ENCODE data around the gene WWC1.
"Not testable (repeated sequence)": the region's sequence is repeated elsewhere in the genome, so short reads cannot be mapped to it uniquely, and the experiment has no call there.

The WWC1 gene

DNA sequence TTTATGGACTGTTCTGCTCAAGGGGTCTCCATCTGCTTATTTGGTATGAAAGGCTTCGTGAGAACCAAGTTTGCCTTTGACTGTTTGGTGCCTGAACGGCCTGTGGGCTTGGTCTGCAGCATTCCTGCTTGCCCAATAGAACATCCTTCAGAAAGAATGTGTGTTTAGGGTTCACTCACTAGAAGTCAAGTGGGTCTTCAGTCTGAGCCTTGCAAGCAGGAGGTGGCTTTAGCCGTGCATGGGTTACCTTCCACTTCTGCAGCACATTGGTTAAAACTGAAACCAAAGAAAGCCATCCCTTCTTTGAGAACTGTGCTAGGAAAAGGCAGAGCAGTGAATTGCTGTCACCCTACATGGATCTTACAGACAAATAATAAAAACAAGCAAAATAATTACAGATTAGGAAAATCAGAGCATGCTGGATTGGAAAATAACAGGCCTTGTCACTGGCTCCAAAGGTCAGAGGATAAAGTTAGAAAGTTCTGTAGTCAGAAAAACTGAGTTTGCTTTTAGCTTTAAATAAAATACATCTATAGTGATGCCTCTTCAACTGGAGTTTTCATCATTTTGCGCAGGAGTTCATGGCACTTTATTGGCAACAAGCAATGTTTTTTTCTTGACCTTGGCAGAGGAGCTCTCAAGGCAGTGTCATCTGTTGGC is 16.6 kb downstream of the WWC1 start:
- in situ Hi-C loops (cut with MboI; ENCODE audit: low sequenced_read_pairs): no loop called here

DNA sequence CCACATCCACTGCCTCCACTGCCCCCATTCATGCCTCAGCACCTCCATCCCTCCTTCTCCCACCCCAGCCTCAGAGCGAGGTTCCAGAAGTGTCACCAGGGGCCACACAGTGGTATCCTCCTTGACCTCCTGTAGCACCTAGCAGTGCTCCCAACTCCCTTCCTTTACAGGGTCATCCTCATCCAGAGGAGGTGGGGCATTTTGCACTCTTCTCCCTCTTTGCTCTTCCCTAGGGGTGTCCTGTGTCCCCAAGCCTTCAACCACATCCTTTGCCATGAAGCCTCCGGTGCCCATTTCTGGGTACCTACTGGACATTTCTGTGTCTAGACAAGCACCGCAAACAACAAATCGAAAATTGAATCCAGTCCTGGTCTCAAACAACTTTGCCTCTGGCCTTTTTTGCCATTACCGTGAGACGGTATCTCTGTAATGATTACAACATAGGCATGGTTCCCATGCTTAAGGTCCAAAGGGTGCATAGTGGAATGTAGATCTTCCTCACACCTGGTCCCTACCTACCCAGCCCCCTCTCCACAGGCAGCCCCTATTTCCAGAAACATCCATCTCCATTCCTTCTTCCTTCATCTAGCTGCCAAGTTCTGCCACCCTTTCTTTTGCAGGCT is 17.6 kb downstream of the WWC1 start:
- in situ Hi-C loops (cut with MboI; ENCODE audit: low sequenced_read_pairs): no loop called here

DNA sequence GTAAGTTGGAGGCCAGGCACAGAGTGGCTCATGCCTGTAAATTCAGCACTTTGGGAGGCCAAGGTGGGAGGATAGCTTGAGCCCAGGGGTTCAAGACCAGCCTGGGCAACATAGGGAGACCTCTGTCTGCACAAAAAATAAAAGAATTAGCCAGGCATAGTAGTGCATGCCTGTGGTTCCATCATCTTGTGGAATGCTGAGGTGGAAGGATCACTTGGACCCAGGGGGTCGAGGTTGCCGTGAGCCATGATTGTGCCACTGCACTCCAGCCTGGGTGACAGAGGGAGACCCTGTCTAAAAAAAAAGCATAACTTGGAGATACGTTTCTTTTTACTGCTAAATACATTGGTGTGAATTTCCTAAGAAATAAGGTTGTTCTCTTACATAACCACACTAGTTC is 19.1 kb downstream of the WWC1 start:
- in situ Hi-C loops (cut with MboI; ENCODE audit: low sequenced_read_pairs): not testable (repeated sequence)

DNA sequence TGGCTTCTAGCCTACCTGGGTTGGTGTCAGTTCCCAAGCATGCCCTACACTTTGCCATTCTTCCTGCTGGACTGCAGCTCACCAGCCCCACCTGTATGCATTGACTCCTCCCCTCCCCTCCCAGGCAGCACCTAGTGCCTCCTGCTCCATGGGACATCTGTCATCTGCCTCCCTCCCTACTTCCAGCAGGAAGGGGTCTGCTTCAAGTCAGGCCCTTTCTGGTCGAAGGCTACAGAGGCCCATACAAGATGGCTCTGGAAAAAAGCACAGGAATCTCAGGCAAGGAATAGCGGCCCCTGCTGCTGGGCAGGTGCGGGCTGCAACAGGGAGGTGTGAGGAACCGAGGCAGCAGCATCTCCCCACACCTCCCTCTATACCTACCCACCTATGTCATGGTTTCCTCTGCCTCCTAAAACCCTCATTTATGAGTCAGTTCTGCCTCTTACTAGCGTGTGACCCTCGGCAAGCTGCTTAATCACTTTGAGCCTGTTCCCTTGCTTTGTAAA is 19.7 kb downstream of the WWC1 start:
- in situ Hi-C loops (cut with MboI; ENCODE audit: low sequenced_read_pairs): no loop called here

DNA sequence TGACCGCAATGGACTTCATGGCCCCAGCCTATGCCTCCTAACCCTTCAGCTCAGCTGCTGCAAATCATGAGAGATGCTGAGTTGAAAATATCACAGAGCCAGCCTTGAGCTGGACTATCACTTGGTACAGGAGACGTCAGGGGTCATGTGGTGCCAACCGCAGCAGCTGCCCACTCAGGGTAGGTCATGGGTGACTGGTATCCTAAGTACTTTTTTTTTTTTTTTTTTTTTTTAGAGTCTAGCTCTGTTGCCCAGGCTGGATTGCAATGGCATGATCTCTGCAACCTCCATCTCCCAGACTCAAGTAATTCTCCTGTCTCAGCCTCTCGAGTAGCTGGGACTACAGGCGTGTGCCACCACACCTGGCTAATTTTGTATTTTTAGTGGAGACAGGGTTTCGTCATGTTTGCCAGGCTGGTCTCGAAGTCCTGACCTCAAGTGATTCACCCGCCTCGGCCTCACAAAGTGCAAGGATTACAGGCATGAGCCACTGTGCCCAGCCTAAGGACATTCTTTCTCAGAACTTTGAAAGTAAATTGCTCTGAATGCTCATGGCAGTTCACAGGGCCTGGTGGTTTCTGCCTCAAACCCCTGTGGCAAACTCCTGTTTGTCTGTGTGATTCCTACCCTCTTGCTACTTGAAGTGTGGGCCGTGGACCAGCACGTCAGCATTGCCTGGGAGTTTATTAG is 21.3 kb downstream of the WWC1 start:
- in situ Hi-C loops (cut with MboI; ENCODE audit: low sequenced_read_pairs): no loop called here

DNA sequence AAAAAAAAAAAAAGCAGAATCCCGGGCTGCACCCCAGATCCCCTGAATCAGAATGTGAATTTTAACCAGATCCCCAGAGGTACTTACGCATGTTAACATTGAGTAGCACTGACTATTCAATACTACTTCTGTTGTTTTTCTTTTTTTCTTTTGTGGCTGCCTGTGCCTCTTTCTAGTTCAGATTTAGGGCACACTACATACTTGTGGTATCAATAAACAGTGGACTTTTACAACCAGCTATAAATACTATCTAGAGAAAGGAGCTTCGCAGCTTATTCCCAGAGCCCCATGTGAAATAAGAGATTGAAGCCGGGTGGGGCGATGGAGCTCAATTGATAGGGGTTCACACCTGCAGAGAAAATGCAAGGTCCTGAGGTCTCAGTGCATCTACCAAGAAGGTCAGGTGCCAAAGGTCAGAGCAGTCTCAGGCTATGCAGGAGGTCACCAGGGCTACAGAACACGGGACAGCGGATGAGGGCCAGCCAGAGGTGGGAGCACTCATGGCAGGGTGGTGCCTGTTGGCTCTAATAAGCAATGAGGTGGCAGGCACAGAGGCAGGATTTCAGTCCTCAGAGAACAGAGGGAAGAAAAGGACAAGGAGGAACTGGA is 22.3 kb downstream of the WWC1 start:
- in situ Hi-C loops (cut with MboI; ENCODE audit: low sequenced_read_pairs): no loop called here

DNA sequence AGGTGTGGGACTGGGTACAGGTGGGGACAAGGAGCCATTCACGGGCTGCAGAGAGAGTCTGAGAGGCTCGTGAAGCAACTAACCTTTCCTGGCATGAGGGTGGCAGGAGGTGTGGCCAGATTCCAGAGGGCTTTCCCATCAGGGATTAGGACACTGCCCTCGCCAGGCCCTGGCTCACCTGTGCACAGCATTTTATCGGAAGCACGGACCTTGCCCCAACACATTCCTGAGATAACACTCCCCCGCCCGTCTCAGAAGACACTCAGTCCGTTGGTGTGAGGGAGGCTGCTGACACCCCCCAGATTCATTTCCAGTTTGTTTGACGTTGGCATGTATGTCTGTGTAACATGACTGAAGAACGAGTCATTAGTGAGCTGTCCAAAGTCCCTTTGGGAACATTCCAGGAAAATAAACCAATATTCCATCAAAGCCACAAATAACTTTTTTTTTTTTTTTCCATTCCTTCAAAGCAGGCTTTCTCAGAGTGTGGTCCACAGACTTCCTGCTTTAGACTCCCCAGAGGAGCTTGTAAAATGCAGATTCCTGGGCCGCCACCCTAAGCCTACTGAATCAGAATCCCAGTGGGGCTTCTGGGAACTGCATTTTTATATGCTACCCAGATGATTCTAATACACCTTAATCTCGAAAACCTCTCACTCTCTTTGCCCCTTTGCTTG is 23.4 kb downstream of the WWC1 start:
- in situ Hi-C loops (cut with MboI; ENCODE audit: low sequenced_read_pairs): no loop called here

DNA sequence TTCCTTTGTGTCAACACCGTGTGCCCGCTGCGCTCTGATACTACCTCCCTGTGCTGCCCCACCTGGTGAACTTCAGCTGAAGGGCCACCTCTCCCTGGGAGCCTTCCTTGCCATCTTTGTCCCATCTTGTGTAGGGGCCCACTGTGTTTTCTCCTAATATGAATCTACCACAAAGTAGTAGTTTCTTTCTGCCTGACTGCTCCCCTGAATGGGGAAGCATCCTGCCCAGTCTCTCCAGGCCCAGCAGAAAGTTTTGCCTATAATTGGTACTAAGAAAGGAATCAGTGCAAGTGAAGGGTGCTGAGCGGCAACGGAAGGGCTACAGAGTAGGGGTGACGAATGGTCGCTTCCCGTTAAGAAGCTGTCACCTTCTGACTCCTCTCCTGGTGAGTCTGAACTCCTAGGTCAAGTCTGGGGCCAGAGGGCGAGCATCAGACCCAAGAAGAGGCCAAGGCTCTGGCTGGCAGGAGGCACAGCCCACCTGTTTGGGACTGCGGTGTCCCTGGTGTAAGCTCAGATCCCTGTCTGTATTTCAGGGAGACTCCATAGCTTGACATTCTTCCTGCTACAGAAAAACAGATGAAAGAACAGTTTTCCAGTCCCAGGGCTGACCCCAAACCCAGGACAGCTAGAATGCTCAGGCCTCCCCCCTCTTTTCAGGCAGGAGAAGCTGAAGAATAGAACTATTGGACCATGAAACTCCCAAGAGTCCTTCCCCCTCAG is 24.1 kb downstream of the WWC1 start:
- in situ Hi-C loops (cut with MboI; ENCODE audit: low sequenced_read_pairs): no loop called here

DNA sequence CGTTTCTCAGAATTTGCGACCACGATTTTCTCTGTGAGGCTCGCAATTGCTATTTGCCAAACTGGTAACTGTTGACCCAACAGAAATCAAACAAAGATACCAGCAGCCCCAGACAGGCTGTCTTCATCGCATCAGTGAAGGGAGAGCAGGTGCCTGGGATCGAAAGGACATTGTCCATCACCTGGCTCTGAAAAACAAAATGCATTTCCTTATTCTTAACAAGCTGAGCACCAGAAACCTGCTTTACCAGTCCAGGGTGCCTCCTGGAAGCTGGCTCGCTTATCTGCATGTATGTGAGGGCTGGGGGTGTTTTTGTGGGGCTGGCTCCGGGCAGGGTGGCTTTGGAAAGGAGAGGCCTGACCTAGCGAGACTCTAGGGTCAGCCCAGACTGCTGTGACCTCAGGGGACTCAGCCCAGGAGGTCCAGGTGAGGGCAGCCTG is 24.7 kb downstream of the WWC1 start:
- in situ Hi-C loops (cut with MboI; ENCODE audit: low sequenced_read_pairs): no loop called here

DNA sequence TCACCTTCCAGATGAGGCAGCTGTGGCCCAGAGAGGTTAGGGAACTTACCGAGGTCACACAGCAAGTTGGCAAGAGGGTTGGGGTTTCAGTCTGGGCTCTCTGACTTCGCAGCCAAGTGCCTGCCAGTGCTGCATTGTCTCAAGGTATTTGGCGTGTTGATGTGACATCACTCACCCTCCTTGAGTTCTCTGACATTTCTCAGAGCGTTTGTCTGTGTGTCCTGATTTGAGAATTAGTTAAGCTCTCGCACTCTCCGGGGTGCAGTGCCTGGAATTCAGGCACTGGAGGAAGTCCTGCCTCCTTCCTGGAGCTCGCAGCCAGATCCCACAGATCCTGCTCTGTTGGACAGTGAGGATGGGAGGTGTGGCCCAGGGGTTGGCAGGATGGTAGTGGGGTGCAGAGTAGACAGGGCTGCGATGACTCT is 25.7 kb downstream of the WWC1 start:
- in situ Hi-C loops (cut with MboI; ENCODE audit: low sequenced_read_pairs): no loop called here

DNA sequence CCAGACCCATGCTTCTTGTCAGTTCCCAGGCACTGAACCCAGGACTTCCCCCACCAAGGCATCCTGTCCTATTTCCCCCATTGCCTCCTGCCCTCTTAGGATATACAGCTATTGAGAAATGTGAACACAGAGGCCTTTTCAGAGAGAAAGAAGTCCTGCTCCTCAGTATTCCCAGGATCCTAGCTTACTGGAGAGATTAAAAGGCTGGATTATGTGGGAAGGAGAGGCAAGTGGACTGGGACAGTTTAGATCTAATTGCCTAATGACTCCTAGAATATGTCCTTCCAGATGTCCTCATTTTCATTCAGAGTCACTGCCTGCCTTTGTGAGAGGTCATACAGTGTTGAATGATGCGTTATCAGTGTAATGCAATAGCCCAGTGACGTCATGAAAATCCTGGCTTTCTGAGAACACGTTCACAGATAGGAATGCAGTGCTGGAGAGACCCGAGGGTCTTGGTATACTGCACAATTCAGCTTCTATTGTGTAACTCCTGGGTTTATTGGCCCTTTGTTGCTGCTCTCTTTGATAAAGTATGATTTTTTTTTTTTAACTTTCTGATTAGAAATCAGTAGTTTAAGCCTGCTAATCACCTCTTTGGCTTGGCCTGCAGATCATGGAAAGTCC is 26.2 kb downstream of the WWC1 start:
- in situ Hi-C loops (cut with MboI; ENCODE audit: low sequenced_read_pairs): no loop called here

DNA sequence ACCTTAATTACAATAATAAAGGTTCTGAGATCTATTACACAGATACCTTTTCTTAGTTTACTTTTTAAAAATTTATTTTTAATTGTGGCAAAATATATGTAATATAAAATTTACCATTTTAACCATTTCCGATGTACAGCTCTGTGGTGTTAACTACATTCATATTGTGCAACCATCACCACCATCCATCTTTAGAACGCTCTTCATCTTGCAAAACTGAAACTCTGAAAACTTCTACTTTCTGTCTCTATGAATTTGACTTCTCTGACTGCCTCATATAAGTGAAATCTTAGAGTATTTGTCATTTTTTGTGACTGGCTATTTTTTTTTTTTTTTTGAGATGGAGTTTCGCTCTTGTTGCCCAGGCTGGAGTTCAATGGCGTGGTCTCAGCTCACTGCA is 26.8 kb downstream of the WWC1 start:
- in situ Hi-C loops (cut with MboI; ENCODE audit: low sequenced_read_pairs): no loop called here

DNA sequence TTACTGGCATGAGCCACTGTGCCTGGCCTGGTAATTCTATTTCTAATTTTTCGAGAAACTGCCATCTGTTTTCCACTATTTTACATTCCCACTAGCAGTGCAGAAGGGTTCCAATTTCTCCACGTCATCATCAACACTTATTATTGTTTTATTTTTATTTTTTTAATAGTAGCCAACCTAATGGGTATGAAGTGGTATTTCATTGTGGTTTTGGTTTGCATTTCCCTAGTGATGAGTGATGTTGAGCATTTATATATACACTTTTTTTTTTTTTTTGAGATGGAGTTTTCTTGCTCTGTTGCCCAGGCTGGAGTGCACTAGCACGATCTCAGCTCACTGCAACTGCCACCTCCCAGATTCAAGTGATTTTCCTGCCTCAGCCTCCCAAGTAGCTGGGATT is 28.3 kb downstream of the WWC1 start:
- in situ Hi-C loops (cut with MboI; ENCODE audit: low sequenced_read_pairs): no loop called here

DNA sequence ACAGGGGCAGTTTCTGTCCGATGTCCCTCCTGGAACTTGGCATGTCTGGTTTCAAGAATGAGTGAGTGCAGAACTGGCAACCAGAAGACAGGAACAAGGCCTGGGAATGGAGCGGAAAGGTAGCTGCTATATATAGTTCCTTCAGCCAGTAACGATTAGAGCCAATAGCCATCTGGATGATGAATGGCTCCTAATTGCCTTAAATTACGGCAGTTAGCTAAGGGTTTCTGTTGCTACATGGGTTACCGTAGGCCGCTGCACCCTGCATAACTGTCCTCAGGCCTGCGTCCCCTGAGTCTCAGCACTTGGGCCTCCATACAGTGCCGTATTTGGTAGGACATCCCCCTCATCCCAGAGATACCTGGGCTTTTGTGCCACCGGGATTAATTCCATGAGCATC is 29.4 kb downstream of the WWC1 start:
- in situ Hi-C loops (cut with MboI; ENCODE audit: low sequenced_read_pairs): no loop called here

DNA sequence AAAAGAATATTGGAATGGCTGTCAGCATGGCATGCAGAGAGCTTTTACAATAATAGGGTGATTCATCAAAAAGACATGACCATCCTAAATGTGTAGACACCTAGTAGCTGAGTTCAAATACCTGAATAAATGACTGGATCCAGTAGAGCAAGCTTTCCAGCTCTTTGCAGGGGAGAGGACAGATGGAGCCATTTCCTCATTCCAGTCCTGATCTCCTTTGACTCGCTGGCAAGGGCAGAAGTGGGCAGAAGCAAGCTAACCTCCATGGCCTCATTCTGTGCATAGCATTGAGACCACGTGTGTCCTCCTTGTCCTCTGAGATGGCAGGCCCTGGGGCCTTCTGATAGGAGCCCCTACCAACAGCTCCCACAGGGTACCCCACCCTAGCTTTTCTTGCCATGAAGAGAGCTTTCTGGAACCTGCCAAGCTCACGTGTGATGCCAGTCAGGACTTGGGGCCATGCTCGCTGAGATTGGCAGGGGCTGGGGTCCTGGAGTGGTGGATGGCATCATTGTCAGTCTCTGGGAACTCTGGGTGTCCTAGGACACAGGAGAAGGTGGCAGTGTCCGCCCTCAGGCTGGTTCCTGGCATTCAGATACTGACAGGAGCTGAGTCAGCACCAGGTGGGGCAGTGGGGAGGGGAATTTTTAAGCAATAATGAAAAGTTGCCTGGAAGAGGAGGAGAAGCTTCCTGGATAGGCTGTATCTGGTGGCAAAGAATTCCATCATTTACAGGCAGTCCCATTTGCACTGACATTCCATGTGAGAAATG is 33.6 kb downstream of the WWC1 start:
- in situ Hi-C loops (cut with MboI; ENCODE audit: low sequenced_read_pairs): no loop called here

DNA sequence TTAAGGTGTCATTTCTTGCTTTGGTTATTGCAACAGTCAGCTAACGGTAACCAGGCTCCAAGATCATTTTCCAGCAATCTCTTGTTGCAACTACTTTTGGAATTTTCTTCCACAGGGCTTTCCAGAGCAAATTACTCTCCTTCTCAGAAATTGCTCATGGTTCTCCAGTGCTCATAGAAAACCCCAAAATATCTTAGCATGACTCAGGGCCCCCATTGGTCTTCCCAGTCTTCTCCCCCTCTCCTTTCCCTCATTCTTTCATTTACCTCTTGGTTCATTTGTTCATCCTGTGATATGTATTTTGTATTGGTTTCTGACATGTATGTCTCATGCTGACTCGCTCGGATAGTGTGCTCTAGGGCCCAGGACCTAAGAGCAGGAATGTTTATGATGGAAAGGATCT is 35.6 kb downstream of the WWC1 start:
- in situ Hi-C loops (cut with MboI; ENCODE audit: low sequenced_read_pairs): no loop called here

DNA sequence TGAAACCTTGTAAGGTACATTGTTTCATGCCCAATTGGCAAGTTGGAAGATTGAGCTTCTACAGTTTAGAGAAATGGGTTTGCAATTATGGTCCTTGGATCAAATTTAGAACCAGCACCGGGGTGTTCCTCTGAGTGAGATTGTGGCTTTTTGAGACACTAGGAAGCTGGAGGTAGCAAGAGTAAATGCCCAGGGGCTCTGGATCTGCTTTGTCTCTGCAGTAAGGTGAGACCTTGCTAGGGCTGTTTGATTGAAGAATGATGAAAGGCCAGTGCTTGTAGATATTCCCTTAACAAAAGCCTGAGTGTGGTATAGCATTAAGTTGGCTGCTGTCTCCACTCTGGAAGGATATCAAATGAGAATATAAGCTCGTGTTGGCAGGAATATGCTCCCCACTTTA is 36.0 kb downstream of the WWC1 start:
- in situ Hi-C loops (cut with MboI; ENCODE audit: low sequenced_read_pairs): no loop called here

DNA sequence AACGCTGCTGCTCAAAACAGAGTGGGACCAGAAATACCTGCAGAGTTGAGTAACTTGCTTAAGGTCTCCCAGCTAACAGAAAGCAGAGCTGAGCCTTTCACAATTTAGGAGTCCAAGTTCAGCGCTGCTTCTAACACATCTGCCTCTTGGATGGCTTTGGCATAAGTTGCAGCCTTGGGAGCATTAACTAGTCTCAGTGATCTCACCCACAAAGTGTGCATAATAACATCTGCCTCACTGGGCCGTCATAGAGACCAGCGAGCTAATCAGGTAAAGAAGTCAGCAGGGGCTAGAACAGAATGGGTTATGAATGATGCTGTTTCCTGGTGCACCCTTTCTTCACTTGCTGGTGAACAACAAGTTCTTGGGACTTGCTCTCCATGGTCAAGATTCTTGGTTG is 36.5 kb downstream of the WWC1 start:
- in situ Hi-C loops (cut with MboI; ENCODE audit: low sequenced_read_pairs): no loop called here

DNA sequence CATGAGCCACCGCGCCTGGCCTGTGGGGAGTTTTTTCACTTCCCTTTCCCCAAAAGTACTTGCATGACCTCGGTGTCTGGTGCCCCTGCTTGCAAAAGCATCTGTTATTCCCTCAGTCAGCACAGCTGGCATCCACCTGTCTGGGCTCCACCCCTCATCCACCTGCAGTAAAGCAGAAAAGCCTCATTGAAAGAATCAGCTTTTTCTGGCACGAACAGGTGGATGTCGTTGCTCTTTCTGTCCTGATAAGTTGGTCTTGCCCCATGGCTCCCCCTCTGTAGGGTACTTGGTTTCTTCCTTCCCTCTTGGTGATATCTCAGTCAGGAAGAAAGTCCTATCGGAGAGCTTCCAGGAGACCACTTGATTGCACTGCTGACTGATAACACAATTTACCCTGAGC is 37.4 kb downstream of the WWC1 start:
- in situ Hi-C loops (cut with MboI; ENCODE audit: low sequenced_read_pairs): no loop called here
